ENCODE data around the gene RNF208.

Gene RNF208

DNA sequence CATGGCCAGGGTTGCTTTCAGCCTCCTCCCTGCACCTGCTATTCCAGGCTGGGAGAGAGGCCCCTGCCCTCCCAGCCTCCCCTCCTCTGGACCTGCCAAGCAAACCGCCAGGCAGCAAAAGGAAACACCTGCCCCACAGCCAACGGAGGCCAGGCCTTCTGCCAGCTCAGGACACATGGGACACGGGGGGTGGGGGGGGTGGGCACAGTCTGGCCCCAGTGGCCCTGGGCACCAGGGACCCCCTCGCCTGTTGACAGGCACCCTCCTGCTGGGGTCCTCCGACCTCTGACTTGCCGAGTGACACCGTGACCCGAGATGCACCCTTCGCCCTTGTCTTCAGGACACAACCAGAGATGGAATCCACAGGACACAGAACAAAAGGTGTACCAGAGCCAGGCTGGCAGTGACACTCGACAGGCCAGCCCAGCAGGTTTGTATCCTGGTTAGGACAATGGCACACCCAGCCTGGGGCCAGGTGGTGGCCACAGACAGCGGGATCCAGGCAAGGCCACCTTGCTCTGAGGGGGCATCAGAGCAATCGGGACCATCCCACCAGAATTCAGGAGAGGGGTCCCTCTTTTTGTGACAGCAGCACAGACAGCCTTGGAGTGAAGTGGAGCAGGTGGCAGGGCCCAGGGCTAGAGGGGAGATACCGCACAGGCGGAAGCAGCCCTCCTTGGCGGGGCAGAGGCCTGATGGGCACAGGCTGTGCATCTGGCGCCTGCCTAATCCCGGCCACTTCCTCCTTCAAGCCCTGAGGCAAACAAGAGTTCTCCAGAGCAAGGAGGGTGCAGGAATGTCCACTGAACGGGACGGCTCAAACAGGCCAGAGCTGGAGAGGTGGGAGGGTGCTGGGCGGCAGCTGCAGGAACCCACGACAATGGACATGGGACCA lies 48.9 kb downstream of the RNF208 start:
- no peak for DNase-seq

GRCh38 chr9:137171149-137171900 lies 50.7 kb downstream of the RNF208 start:
- no peak for DNase-seq

DNA sequence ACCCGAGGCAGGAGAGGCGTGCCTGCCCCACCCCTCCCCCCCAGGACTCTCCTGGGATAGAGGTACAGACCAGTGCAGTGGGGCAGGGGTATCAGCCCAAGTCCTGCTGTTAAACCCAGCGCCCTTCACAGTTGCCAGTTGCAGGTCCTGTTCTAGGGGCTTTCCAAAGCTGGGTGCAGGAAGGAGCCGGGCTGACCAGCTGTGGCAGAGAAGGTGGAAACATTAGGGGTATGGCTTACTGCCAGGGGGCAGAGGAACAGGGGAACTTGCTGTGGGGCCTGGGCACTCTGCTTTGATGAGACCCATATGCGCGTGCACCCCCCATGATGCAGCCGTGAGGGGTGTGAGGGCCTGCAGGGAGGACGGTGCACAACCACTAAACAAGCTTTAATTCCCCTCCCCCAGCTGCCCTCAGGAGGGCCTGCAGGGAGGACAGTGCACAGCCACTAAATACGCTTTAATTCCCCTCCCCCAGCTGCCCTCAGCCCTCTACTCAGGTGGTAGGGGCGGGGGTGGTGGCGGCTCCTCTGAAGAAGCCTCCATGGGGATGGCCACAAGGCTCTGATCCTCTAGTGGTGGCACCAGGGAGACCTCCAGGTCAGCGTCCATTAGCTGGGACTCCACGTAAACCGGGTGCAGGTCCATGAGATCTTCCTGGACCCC lies 51.4 kb downstream of the RNF208 start:
- DNase-seq, result no peak
